ENCODE results near the gene SLC5A4. TPM values are rescaled to one million over a fixed set of nuclear protein-coding genes. Genes with fewer than 3 reads are reported as not detected.

SLC5A4 gene
- total RNA-seq, 1 donor from 2014 or later = not detected

DNA sequence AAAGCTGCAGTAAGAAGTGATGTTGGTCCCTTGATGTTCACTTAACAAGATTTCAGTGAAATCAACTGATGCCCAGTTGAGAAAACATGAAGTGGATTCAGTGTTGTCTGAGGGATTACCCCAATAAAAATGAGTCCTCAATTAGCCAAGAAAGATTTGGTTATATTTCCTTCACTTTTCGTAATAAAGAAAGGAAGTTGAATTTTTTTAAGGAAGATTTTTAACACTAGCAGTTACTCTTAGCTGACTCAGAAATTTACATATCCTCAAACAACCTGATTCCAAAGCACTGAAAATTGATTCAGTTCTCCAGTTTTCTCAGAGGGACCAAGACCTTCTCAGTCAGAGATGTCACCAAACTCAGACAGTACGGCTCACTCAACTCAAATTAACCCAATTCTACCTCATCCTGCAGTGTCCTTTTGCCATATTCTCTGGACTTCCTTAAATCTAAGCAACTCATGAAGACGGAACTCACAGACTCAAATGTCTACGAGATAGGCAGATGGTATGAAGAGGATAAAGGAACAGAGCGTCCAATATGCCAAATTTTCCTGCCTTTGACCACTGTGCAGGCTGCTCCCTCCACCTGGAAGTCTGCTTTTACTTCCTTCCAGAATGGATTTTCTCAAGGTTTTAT lies 22.8 kb downstream of the SLC5A4 start:
- TF ChIP-seq, protein P1, sequence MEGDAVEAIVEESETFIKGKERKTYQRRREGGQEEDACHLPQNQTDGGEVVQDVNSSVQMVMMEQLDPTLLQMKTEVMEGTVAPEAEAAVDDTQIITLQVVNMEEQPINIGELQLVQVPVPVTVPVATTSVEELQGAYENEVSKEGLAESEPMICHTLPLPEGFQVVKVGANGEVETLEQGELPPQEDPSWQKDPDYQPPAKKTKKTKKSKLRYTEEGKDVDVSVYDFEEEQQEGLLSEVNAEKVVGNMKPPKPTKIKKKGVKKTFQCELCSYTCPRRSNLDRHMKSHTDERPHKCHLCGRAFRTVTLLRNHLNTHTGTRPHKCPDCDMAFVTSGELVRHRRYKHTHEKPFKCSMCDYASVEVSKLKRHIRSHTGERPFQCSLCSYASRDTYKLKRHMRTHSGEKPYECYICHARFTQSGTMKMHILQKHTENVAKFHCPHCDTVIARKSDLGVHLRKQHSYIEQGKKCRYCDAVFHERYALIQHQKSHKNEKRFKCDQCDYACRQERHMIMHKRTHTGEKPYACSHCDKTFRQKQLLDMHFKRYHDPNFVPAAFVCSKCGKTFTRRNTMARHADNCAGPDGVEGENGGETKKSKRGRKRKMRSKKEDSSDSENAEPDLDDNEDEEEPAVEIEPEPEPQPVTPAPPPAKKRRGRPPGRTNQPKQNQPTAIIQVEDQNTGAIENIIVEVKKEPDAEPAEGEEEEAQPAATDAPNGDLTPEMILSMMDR (IDR thresholded peaks at IDR 0.05; ENCODE audit: unreplicated experiment) = no peak
- Mint-ChIP-seq H3K4me3 (no peak overlapping the region), H3K27me3 (ENCODE audit: low read depth) (peaks cover 69% of the 10 kb centered on the region), H3K27ac (no peak overlapping the region), H3K9me3 (no peaks in the 10 kb centered on the region), H3K4me1 (no peaks in the 10 kb centered on the region), H3K36me3 (no peaks in the 10 kb centered on the region)
- no peak for DNase-seq (ENCODE audit: low spot score in 2 of 2, unreplicated experiment in 2 of 2)

DNA sequence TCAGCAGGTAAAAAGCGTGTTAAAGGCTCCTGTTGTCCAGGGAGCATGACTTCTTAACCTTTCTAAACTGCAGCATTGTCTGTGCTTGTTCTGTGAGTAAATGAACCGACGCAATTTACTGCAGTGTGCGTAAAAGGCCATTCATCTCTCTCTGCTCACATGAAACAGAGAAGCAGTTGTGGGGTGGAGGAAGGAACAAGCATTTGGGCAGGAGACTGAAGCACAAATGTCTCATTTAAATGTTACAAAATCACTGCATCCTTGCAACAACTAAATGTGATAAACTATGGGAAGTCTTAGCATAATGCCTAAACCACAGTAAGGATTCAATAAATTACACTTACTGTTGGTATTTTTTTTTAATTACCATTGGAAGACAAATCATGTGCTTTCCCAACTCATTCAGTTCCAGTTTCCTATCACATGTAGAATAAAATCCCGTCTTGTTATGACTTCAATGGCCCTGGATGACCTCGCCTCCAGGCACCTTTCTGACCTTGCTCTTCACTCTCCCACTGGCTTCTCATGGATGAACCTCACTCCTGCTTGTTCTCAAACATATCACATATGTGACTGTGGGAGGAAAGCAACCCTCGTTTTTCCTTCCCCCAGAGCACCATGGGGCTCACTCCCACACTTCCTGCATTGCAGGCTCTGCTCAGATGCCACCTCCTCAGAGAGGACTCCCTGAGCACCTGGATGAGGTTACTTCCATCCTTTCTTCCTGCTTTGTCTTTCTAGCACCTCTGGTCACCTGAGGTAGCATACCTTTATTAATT lies 28.6 kb downstream of the SLC5A4 start:
- no peaks in the 10 kb centered on the region for H3K9me3 Mint-ChIP-seq
- no peak overlapping the region for H3K27ac Mint-ChIP-seq
- peaks cover 63% of the 10 kb centered on the region for H3K27me3 Mint-ChIP-seq (ENCODE audit: low read depth)
- H3K36me3 Mint-ChIP-seq = no peaks in the 10 kb centered on the region
- DNase-seq (ENCODE audit: low spot score in 2 of 2, unreplicated experiment in 2 of 2) = no peak
- no peak overlapping the region for H3K4me3 Mint-ChIP-seq
- TF ChIP-seq, protein P1 (IDR thresholded peaks at IDR 0.05; ENCODE audit: unreplicated experiment) = no peak
- H3K4me1 Mint-ChIP-seq = no peaks in the 10 kb centered on the region

DNA sequence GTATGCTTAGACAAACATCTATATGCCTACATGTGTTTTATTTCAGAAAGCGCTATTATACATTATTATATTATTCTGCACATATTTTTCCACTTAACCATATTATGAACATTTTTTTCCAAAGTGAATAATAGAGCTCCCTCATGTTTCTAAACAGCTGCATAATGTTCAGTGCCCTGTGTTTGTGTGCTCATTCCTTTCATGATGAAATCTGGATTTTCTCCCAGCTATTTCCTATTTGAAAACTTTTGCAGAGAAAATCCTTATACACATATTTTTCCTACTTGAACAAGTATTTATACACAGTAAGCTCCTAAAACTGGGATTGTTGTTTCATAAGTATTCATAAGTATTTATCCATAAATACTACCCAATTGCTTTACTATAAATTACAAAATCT lies 32.2 kb downstream of the SLC5A4 start:
- no peak for DNase-seq (ENCODE audit: low spot score in 2 of 2, unreplicated experiment in 2 of 2)
- H3K36me3 Mint-ChIP-seq = no peaks in the 10 kb centered on the region
- TF ChIP-seq, protein P1 (IDR thresholded peaks at IDR 0.05; ENCODE audit: unreplicated experiment) = no peak
- no peaks in the 10 kb centered on the region for H3K4me1 Mint-ChIP-seq
- no peaks in the 10 kb centered on the region for H3K9me3 Mint-ChIP-seq
- no peak overlapping the region for H3K27ac Mint-ChIP-seq
- H3K27me3 Mint-ChIP-seq (ENCODE audit: low read depth) = peaks cover 56% of the 10 kb centered on the region
- H3K4me3 Mint-ChIP-seq = no peak overlapping the region

DNA sequence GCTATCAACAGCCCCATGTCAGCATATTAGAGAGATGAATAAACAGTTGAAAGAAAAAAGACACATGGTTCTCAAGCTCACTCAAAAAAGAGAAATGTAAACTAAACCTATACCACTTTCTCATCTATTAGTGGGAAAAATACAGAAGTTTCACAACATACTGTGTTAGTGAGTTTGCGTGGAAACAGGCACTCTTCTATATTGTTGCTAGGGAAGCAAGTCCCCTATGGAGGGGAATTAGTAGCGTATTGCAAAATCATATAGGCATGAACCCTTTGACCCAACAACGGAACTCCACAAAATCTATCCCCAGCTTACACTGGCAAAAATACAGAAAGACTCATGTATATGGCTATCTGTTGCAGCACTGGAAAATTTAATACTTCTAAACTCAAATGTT lies 36.1 kb downstream of the SLC5A4 start:
- Mint-ChIP-seq H3K36me3 (no peaks in the 10 kb centered on the region), H3K4me1 (no peaks in the 10 kb centered on the region), H3K4me3 (no peak overlapping the region), H3K9me3 (no peaks in the 10 kb centered on the region), H3K27ac (no peak overlapping the region), H3K27me3 (ENCODE audit: low read depth) (peaks cover 51% of the 10 kb centered on the region)
- no peak for DNase-seq (ENCODE audit: low spot score in 2 of 2, unreplicated experiment in 2 of 2)
- TF ChIP-seq, protein P1 (IDR thresholded peaks at IDR 0.05; ENCODE audit: unreplicated experiment) = no peak

DNA sequence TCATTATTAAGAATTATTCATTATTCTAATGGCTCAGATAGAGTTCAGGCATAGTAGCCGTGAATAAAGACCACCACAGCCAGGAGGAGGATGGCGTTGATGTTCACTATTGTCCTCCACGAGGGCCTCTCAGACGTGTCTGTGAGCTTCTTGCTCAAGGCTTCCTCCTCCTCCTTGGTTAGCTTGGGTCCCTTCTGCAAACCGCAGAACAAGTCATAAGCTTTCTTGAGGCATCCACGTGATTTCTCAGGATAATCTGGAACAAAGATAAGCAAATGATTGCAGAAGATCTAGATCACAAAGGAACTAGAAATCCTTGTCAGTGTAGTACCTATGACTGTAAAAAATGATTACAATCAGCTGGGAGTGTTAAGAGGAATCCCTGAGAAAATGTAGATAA lies 36.7 kb downstream of the SLC5A4 start:
- no peaks in the 10 kb centered on the region for H3K4me1 Mint-ChIP-seq
- TF ChIP-seq, protein P1 (IDR thresholded peaks at IDR 0.05; ENCODE audit: unreplicated experiment) = no peak
- H3K9me3 Mint-ChIP-seq = no peaks in the 10 kb centered on the region
- no peak overlapping the region for H3K4me3 Mint-ChIP-seq
- H3K27ac Mint-ChIP-seq = no peak overlapping the region
- H3K27me3 Mint-ChIP-seq (ENCODE audit: low read depth) = peaks cover 47% of the 10 kb centered on the region
- no peak for DNase-seq (ENCODE audit: low spot score in 2 of 2, unreplicated experiment in 2 of 2)
- H3K36me3 Mint-ChIP-seq = no peaks in the 10 kb centered on the region
